GM08714 (cell line): Measurements from ENCODE around the gene AXL.
A peak's percentile ranks its signal among the peaks of the same experiment; 100 is the strongest.

Source experiments
- H3K4me3 ChIP-seq: fragments of 200-500 bp; sonication (Bioruptor generic); 2 replicates; pipeline ENCODE4 v1.5.1; 2014; ENCODE audit warnings: mild to moderate bottlenecking, low read length, inconsistent platforms
- ZNF274 ChIP-seq: IDR thresholded peaks from 2 replicates; pipeline ENCODE4 v1.6.1; 2012; ENCODE audit warnings: mild to moderate bottlenecking, low read depth, low read length

AXL gene

DNA sequence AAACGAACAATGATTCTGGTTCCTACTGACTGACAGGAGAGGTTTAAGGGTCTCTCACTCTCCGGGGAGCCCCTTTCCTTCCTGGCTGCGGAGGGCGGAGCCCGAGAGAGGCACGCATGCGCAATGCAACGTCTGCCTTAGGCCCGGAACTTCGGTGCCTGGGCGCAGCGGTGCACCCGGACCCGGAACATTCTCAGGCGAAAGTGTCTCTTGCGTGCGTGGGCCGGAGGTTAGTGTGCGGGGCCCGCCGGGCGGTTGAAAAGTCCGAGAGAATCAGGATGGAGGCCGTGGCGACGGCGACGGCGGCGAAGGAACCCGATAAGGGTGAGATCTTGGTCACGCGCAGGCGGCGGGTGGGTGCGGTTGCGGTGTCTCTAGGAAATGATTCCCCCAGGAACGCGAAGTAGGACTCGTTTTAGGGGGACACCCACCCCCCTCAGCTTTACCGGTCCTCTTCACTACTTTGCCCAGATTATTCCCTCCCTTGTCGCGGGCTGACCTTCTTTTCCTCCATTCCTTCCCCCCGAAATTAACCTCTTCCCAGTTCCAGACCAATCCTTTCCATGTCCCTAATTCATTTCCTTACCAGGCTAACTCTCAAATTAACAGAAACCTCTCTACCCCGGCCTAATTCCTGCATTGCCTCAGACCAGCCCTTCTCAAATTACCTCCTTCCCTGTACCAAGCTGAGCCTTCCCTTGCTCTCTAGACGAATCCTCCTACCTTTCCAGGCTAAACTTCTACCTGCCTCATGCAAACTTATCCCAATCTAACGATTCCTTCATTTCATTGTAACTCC is 91.2 kb downstream of the AXL start, which contains the start of gene CCDC97:
TSS of gene CCDC97 (plus strand) at position 140 of the 799 bp plus-strand sequence. CDS start at position 279, 139 bp downstream.
- peak within 1 kb of the TSS; percentile 99 for H3K4me3 ChIP-seq
- TF ChIP-seq ZNF274 = no peak

DNA sequence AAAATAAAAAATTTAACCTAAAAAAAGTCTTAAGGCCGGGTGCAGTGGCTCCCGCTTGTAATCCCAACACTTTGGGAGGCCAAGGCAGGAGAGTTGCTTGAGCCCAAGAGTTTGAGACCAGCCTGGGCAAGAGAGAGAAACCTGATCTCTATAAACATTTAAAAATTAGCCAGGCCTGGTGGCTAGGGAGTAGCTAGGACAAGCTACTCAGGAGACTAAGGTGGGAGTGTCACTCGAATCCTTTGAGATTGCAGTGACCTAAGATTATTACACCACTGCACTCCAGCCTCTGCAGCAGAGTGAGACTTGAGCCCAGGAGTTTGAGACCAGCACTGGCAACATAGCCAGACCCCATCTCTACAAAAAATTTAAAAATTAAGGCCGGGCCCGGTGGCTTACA is 92.0 kb downstream of the AXL start:
- H3K4me3 ChIP-seq = peak overlapping the region; percentile 99
- TF ChIP-seq ZNF274 = no peak
